Mesenchymal stem cell (in vitro differentiated cells and primary cell): ENCODE results near the gene CCDC90B.
"Not testable (repeated sequence)": the region's sequence is repeated elsewhere in the genome, so short reads cannot be mapped to it uniquely, and the experiment has no call there.

ENCODE experiments used
- DNase-seq: peaks from one replicate; pipeline ENCODE4 v3.0.0-alpha.2; 2013
- H2AFZ ChIP-seq: one replicate; pipeline ENCODE4 v1.6.1; 2013; ENCODE audit warnings: low read depth, mild to moderate bottlenecking, control low read depth, inconsistent platforms, low read length, moderate library complexity
- H2AK5ac ChIP-seq: 2 replicates; pipeline ENCODE4 v1.6.1; 2013; ENCODE audit warnings: low read length, moderate library complexity, mild to moderate bottlenecking, inconsistent platforms; ENCODE audit not compliant: severe bottlenecking
- H2BK120ac ChIP-seq: one replicate; pipeline ENCODE4 v1.6.1; 2013; ENCODE audit warnings: low read depth, mild to moderate bottlenecking, inconsistent platforms, low read length, moderate library complexity
- H2BK12ac ChIP-seq, 2 experiments: one replicate each; pipeline ENCODE4 v1.6.1; 2013; ENCODE audit warnings: inconsistent platforms in 2 of 2, low read length in 2 of 2, mild to moderate bottlenecking in 2 of 2, moderate library complexity in 2 of 2, control low read depth in 1 of 2
- H2BK15ac ChIP-seq: one replicate; pipeline ENCODE4 v1.6.1; 2013; ENCODE audit warnings: mild to moderate bottlenecking, low read depth, inconsistent platforms; ENCODE audit not compliant: poor library complexity, severe bottlenecking
- H2BK5ac ChIP-seq: 2 replicates; pipeline ENCODE4 v1.6.1; 2013; ENCODE audit warnings: low read depth, mild to moderate bottlenecking, low read length, control low read depth, inconsistent platforms; ENCODE audit not compliant: poor library complexity, severe bottlenecking
- H3K14ac ChIP-seq, 2 experiments: one replicate each; pipeline ENCODE4 v1.6.1; 2013; ENCODE audit warnings: inconsistent platforms in 2 of 2, low read length in 2 of 2, control low read depth in 1 of 2, mild to moderate bottlenecking in 1 of 2, moderate library complexity in 1 of 2
- H3K18ac ChIP-seq, 2 experiments: one replicate each; pipeline ENCODE4 v1.6.1; 2013; ENCODE audit warnings: inconsistent platforms in 2 of 2, low read length in 2 of 2, control low read depth in 1 of 2, low read depth in 1 of 2, mild to moderate bottlenecking in 1 of 2
- H3K23ac ChIP-seq, 2 experiments: one replicate each; pipeline ENCODE4 v1.6.1; 2013; ENCODE audit warnings: inconsistent platforms in 2 of 2, low read length in 2 of 2, mild to moderate bottlenecking in 2 of 2, moderate library complexity in 2 of 2, control low read depth in 1 of 2
- H3K27ac ChIP-seq: 2 replicates; pipeline ENCODE4 v1.5.1; 2013; ENCODE audit warnings: mild to moderate bottlenecking, moderate library complexity, low read length, control low read depth, inconsistent platforms; ENCODE audit not compliant: poor library complexity, severe bottlenecking
- H3K27me3 ChIP-seq, 2 experiments: 2 replicates each; pipeline versions ENCODE4 v1.6.1 to v1.7.0; 2013; ENCODE audit warnings: low read length in 2 of 2, mild to moderate bottlenecking in 2 of 2, moderate library complexity in 2 of 2, control low read depth in 1 of 2, inconsistent platforms in 1 of 2; ENCODE audit not compliant: control insufficient read depth in 1 of 2, insufficient read depth in 1 of 2
- H3K36me3 ChIP-seq, 2 experiments: 2 replicates each; pipeline versions ENCODE4 v1.6.1 to v1.7.0; 2013; ENCODE audit warnings: low read length in 2 of 2, control low read depth in 1 of 2, inconsistent platforms in 1 of 2, low read depth in 1 of 2, mild to moderate bottlenecking in 1 of 2; ENCODE audit not compliant: insufficient read depth in 2 of 2, control insufficient read depth in 1 of 2
- H3K4ac ChIP-seq, 2 experiments: one replicate each; pipeline ENCODE4 v1.6.1; 2013; ENCODE audit warnings: inconsistent platforms in 2 of 2, low read length in 2 of 2, mild to moderate bottlenecking in 2 of 2, moderate library complexity in 2 of 2, control low read depth in 1 of 2, low read depth in 1 of 2
- H3K4me1 ChIP-seq: 2 replicates; pipeline ENCODE4 v1.6.1; 2013; ENCODE audit warnings: low read depth, low read length, control low read depth; ENCODE audit not compliant: control insufficient read depth, insufficient read depth
- H3K4me2 ChIP-seq: 2 replicates; pipeline ENCODE4 v1.6.1; 2013; ENCODE audit warnings: low read length, mild to moderate bottlenecking, inconsistent platforms; ENCODE audit not compliant: poor library complexity, severe bottlenecking
- H3K4me3 ChIP-seq, 2 experiments: 2 replicates each; pipeline versions ENCODE4 v1.5.1 to v1.7.0; 2013; ENCODE audit warnings: low read length in 2 of 2, mild to moderate bottlenecking in 2 of 2, control low read depth in 1 of 2, low read depth in 1 of 2; ENCODE audit not compliant: insufficient read depth in 1 of 2
- H3K79me1 ChIP-seq: replicated peaks from 2 replicates; pipeline ENCODE4 v1.6.1; 2013; ENCODE audit warnings: mild to moderate bottlenecking, control low read depth, low read length, inconsistent platforms; ENCODE audit not compliant: poor library complexity, severe bottlenecking
- H3K9ac ChIP-seq: 2 replicates; pipeline ENCODE4 v1.7.0; 2013; ENCODE audit warnings: mild to moderate bottlenecking, low read length, moderate library complexity
- H3K9me3 ChIP-seq: 2 replicates; pipeline ENCODE4 v1.7.0; 2013; ENCODE audit warnings: mild to moderate bottlenecking, low read length; ENCODE audit not compliant: control insufficient read depth
- H4K8ac ChIP-seq: one replicate; pipeline ENCODE4 v1.6.1; 2013; ENCODE audit warnings: inconsistent platforms, mild to moderate bottlenecking, low read length, moderate library complexity
- H4K91ac ChIP-seq: one replicate; pipeline ENCODE4 v1.6.1; 2013; ENCODE audit warnings: mild to moderate bottlenecking, low read length, inconsistent platforms
- WGBS: methylation state at CpG from one replicate; pipeline ENCODE4 v1.1.7; 2013; ENCODE audit warnings: mixed read lengths; 5-methylcytosine and 5-hydroxymethylcytosine counted together

Gene CCDC90B

DNA sequence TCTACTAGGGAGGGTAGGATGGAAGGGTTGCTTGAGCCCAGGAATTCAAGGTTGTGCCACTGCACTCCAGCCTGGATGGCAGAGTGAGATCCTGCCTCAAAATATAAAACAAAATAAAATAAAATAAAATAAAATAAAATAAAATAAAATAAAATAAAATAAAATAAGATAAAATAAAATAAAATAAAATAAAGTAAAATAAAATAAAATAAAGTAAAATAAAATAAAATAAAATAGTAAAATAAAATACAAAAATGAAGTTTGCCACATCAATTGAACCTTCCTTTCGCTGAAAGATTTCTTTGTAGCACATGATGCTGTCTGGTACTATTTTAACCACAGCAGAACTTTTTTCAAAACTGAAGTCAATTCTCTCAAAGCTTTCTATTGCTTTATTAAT, 22.4 kb upstream of the CCDC90B start:
- H4K8ac ChIP-seq, H3K18ac ChIP-seq, H3K9me3 ChIP-seq, H3K27ac ChIP-seq, H3K79me1 ChIP-seq, H2BK120ac ChIP-seq, H3K27me3 ChIP-seq, H3K4ac ChIP-seq, H4K91ac ChIP-seq, H3K23ac ChIP-seq, H2BK5ac ChIP-seq, H2BK15ac ChIP-seq, H3K4me2 ChIP-seq, DNase-seq, H3K14ac ChIP-seq, H2AK5ac ChIP-seq, H2AFZ ChIP-seq, H3K4me1 ChIP-seq, H3K4me3 ChIP-seq, H2BK12ac ChIP-seq, H3K9ac ChIP-seq, H3K36me3 ChIP-seq: not testable (repeated sequence)
- WGBS, result 85% methylated on average over 1 of the region's 1 CpG

- Histone ChIP-seq H3K4me2 (no peak overlapping the region), H4K8ac (no peak overlapping the region), H3K4me1 (no peaks in the 10 kb centered on the region), H3K9ac (no peak overlapping the region), H3K18ac (no peak overlapping the region), H3K4me3 (no peak overlapping the region), H3K27ac (no peak overlapping the region), H2BK15ac (no peak overlapping the region), H3K36me3 (no peaks in the 10 kb centered on the region), H2AK5ac (no peak overlapping the region), H2AFZ (no peak overlapping the region), H2BK5ac (no peak overlapping the region), H2BK120ac (no peak overlapping the region), H4K91ac (no peak overlapping the region), H3K9me3 (no peaks in the 10 kb centered on the region), H3K14ac (no peak overlapping the region), H3K27me3 (peaks cover 0 to 13% of the 10 kb centered on the region in 2 experiments), H2BK12ac (no peak overlapping the region), H3K23ac (no peak overlapping the region), H3K79me1 (no peaks in the 10 kb centered on the region), H3K4ac (no peak overlapping the region)
- 96% methylated on average over 3 of the region's 4 CpGs for WGBS
- DNase-seq, result no peak
Measured at GRCh38 chr11:83306200-83307080, 20.3 kb upstream of the CCDC90B start.

- H3K4ac ChIP-seq, result no peak overlapping the region
Measured at GRCh38 chr11:83303316-83303715, 17.1 kb upstream of the CCDC90B start.

GRCh38 chr11:83302151-83302550, 16.0 kb upstream of the CCDC90B start:
- 69% methylated on average over 3 of the region's 3 CpGs for WGBS
- H3K27ac ChIP-seq, result no peak overlapping the region

More at GRCh38 chr11:83303316-83303715, 17.1 kb upstream of the CCDC90B start:
- Histone ChIP-seq H3K27me3 (peaks cover 2 to 35% of the 10 kb centered on the region in 2 experiments), H2AK5ac (no peak overlapping the region), H3K14ac (no peak overlapping the region), H4K8ac (no peak overlapping the region), H3K23ac (no peak overlapping the region), H2BK5ac (no peak overlapping the region), H2BK15ac (no peak overlapping the region), H2AFZ (no peak overlapping the region), H2BK120ac (no peak overlapping the region), H3K4me2 (no peak overlapping the region), H3K4me3 (no peak overlapping the region), H2BK12ac (no peak overlapping the region), H3K36me3 (no peaks in the 10 kb centered on the region), H3K4me1 (no peaks in the 10 kb centered on the region), H3K18ac (no peak overlapping the region), H4K91ac (no peak overlapping the region), H3K79me1 (no peaks in the 10 kb centered on the region), H3K9me3 (no peaks in the 10 kb centered on the region), H3K27ac (no peak overlapping the region), H3K9ac (no peak overlapping the region)
- 67% methylated on average over 4 of the region's 4 CpGs for WGBS
- no peak for DNase-seq

More at GRCh38 chr11:83302151-83302550, 16.0 kb upstream of the CCDC90B start:
- no peak for DNase-seq
- Histone ChIP-seq H4K91ac (no peak overlapping the region), H2AK5ac (no peak overlapping the region), H3K18ac (no peak overlapping the region), H3K23ac (no peak overlapping the region), H3K9me3 (no peaks in the 10 kb centered on the region), H3K36me3 (no peaks in the 10 kb centered on the region), H2BK120ac (no peak overlapping the region), H2BK12ac (no peak overlapping the region), H2AFZ (no peak overlapping the region), H3K27me3 (peaks cover 5 to 44% of the 10 kb centered on the region in 2 experiments), H2BK5ac (no peak overlapping the region), H3K4me2 (no peak overlapping the region), H3K9ac (no peak overlapping the region), H3K79me1 (no peaks in the 10 kb centered on the region), H2BK15ac (no peak overlapping the region), H3K4me1 (no peaks in the 10 kb centered on the region), H3K4ac (no peak overlapping the region), H4K8ac (no peak overlapping the region), H3K4me3 (no peak overlapping the region), H3K14ac (no peak overlapping the region)
